HG02852 (cell line): ENCODE measurements around the gene LIN28B.
"Not testable (repeated sequence)": the region's sequence is repeated elsewhere in the genome, so short reads cannot be mapped to it uniquely, and the experiment has no call there.

Experiments
- ATAC-seq: cut with Tn5 transposase; IDR thresholded peaks from one replicate; pipeline ENCODE4 v1.9.1; 2021; ENCODE audit warnings: mild to moderate bottlenecking, moderate library complexity; ENCODE audit not compliant: unreplicated experiment

The LIN28B gene

GRCh38 chr6:104956731-104957294 lies at the start of gene LIN28B:
TSS of gene LIN28B (plus strand) at chr6:104957107. CDS start at chr6:104957251, 144 bp downstream.
- no peak for ATAC-seq

GRCh38 chr6:104908031-104908887 lies 48.6 kb upstream of the LIN28B start:
- ATAC-seq, result no peak

GRCh38 chr6:104908888-104909525 lies 47.9 kb upstream of the LIN28B start:
- no peak for ATAC-seq

GRCh38 chr6:104921896-104922295 lies 35.0 kb upstream of the LIN28B start:
- no peak for ATAC-seq

- no peak for ATAC-seq
Observed at GRCh38 chr6:104928141-104928540, 28.8 kb upstream of the LIN28B start.

GRCh38 chr6:104929353-104929752 lies 27.6 kb upstream of the LIN28B start:
- ATAC-seq, result no peak

GRCh38 chr6:104930939-104931338 lies 26.0 kb upstream of the LIN28B start:
- ATAC-seq, result no peak

GRCh38 chr6:104936766-104937535 lies 20.0 kb upstream of the LIN28B start:
- ATAC-seq, result no peak

- ATAC-seq, result no peak
Observed at GRCh38 chr6:104940238-104940892, 16.5 kb upstream of the LIN28B start.

- peak; percentile 91 for ATAC-seq
Observed at GRCh38 chr6:104940893-104941728, 15.8 kb upstream of the LIN28B start.

- peak; percentile 17 for ATAC-seq
Observed at GRCh38 chr6:104941729-104942091, 15.2 kb upstream of the LIN28B start.

GRCh38 chr6:104943781-104944180 lies 13.1 kb upstream of the LIN28B start:
- no peak for ATAC-seq

GRCh38 chr6:104949206-104949605 lies 7.7 kb upstream of the LIN28B start:
- ATAC-seq, result no peak

GRCh38 chr6:104951677-104952076 lies 5.2 kb upstream of the LIN28B start:
- ATAC-seq, result no peak

- ATAC-seq, result no peak
Observed at GRCh38 chr6:104952911-104953399, 4.0 kb upstream of the LIN28B start.

GRCh38 chr6:104953400-104954189 lies 3.3 kb upstream of the LIN28B start:
- not testable (repeated sequence) for ATAC-seq

- no peak for ATAC-seq
Observed at GRCh38 chr6:104954190-104954797, 2.6 kb upstream of the LIN28B start.

GRCh38 chr6:104955491-104955890 lies 1.4 kb upstream of the LIN28B start:
- ATAC-seq, result no peak
